Endodermal cell (in vitro differentiated cells): ENCODE measurements around the gene SORCS2. TPM values are rescaled to one million over a fixed set of nuclear protein-coding genes. Genes with fewer than 3 reads are reported as not detected.

Source experiments
- DNase-seq: peaks from one replicate; pipeline ENCODE4 v3.0.0-alpha.2; 2017
- H3K27ac ChIP-seq: 2 replicates; pipeline ENCODE4 v1.5.1; 2013; ENCODE audit warnings: mild to moderate bottlenecking, low read depth, low read length, moderate library complexity
- H3K27me3 ChIP-seq: 2 replicates; pipeline ENCODE4 v1.6.1; 2013; ENCODE audit warnings: mild to moderate bottlenecking, low read length, moderate library complexity; ENCODE audit not compliant: insufficient read depth, control insufficient read depth, poor library complexity, severe bottlenecking
- H3K36me3 ChIP-seq: 2 replicates; pipeline ENCODE4 v1.7.0; 2013; ENCODE audit warnings: mild to moderate bottlenecking, low read length, moderate library complexity; ENCODE audit not compliant: control insufficient read depth, insufficient read depth
- H3K4me1 ChIP-seq: one replicate; pipeline ENCODE4 v1.7.0; 2013; ENCODE audit warnings: low read length; ENCODE audit not compliant: control insufficient read depth, insufficient read depth
- H3K4me3 ChIP-seq: 2 replicates; pipeline ENCODE4 v1.5.1; 2013; ENCODE audit warnings: mild to moderate bottlenecking, low read length, moderate library complexity
- H3K9ac ChIP-seq: 2 replicates; pipeline ENCODE4 v1.6.1; 2013; ENCODE audit warnings: mild to moderate bottlenecking, low read length, moderate library complexity; ENCODE audit not compliant: poor library complexity, severe bottlenecking; ENCODE audit errors: extremely low read depth
- H3K9me3 ChIP-seq: 2 replicates; pipeline ENCODE4 v1.6.1; 2013; ENCODE audit warnings: mild to moderate bottlenecking, low read length, moderate library complexity; ENCODE audit not compliant: control insufficient read depth
- H3K27ac Mint-ChIP-seq: 2 replicates; pipeline ENCODE4 v1.8.0; 2020; ENCODE audit warnings: mixed read lengths
- H3K27me3 Mint-ChIP-seq: 2 replicates; pipeline ENCODE4 v1.8.0; 2021; ENCODE audit warnings: mild to moderate bottlenecking, mixed read lengths; ENCODE audit not compliant: insufficient read depth
- H3K36me3 Mint-ChIP-seq: 2 replicates; pipeline ENCODE4 v1.8.0; 2020; ENCODE audit warnings: low read depth, mixed read lengths
- H3K4me1 Mint-ChIP-seq: 2 replicates; pipeline ENCODE4 v1.8.0; 2020; ENCODE audit warnings: mixed read lengths
- H3K4me3 Mint-ChIP-seq: 2 replicates; pipeline ENCODE4 v1.8.0; 2020; ENCODE audit warnings: mild to moderate bottlenecking, moderate library complexity, mixed read lengths
- H3K9me3 Mint-ChIP-seq: 2 replicates; pipeline ENCODE4 v1.8.0; 2020; ENCODE audit warnings: mild to moderate bottlenecking, mixed read lengths
- WGBS, 2 experiments: methylation state at CpG; one replicate each; pipeline versions ENCODE4 v1.1.5 to v1.1.7; 2013; ENCODE audit warnings: missing lambda C conversion rate in 2 of 2, mixed read lengths in 1 of 2; ENCODE audit not compliant: insufficient coverage in 1 of 2, insufficient read length in 1 of 2; 5-methylcytosine and 5-hydroxymethylcytosine counted together
- total RNA-seq, 2 donors: library from RNA; stranded (reverse); fragmentation: NEBNext Ultra II Directional in 1 of 2; extraction: Animal tissue kit (Norgen Biotek cat#: 25700) in 1 of 2; gene quantifications; 2 replicates in 1 of 2; 3 replicates in 1 of 2; pipeline ENCODE4 v1.2.1, GENCODE V29; 2021
- TF ChIP-seq, protein P1 (sequence below): fragments of 200-600 bp; sonication (generic); conservative IDR thresholded peaks from 2 replicates; pipeline ENCODE4 v1.5.0; 2021; ENCODE audit warnings: antibody characterized with exemption, mild to moderate bottlenecking

The SORCS2 gene
- total RNA-seq, 2 donors from 2014 or later, result 1.4 to 1.9 TPM

DNA sequence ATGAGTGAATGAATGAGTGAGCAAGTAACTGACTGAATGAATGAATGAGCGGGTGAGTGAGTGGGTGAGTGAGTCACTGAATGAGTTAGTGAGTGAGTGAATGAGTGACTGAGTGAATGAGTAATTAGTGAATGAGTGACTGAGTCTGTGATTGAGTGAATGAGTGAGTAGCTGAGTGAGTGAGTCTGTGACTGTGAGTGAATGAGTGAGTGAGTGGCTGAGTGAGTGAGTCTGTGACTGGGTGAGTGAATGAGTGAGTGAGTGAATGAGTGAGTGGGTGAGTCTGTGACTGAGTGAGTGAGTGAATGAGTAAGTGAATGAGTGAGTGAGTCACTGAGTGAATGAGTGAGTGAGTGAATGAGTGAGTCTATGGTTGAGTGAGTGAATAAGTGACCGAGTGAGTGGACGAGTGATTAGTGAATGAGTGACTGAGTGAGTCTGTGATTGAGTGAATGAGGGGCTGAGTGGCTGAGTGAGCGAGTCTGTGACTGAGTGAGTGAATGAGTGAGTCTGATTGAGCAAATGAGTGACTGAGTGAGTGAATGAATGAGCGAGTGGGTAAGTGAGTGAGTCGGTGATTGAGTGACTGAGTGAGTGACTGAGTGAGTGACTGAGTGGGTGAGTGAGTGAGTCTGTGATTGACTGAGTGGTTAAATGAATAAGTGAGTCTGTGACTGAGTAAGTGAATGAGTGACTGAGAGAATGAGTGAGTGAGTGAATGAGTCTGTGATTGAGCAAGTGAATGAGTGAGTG, 465.4 kb downstream of the SORCS2 start:
- H3K4me3 Mint-ChIP-seq, result no peak overlapping the region
- no peak overlapping the region for H3K9ac ChIP-seq
- DNase-seq, result no peak
- no peak overlapping the region for H3K27ac Mint-ChIP-seq
- H3K36me3 ChIP-seq, result no peaks in the 10 kb centered on the region
- H3K27ac ChIP-seq, result peak overlapping the region; percentile 54
- WGBS, 2 experiments, result 93 to 97% methylated on average over 6 of the region's 6 CpGs
- no peaks in the 10 kb centered on the region for H3K36me3 Mint-ChIP-seq
- H3K9me3 Mint-ChIP-seq, result no peaks in the 10 kb centered on the region
- H3K27me3 Mint-ChIP-seq, result no peaks in the 10 kb centered on the region
- TF ChIP-seq, protein P1, sequence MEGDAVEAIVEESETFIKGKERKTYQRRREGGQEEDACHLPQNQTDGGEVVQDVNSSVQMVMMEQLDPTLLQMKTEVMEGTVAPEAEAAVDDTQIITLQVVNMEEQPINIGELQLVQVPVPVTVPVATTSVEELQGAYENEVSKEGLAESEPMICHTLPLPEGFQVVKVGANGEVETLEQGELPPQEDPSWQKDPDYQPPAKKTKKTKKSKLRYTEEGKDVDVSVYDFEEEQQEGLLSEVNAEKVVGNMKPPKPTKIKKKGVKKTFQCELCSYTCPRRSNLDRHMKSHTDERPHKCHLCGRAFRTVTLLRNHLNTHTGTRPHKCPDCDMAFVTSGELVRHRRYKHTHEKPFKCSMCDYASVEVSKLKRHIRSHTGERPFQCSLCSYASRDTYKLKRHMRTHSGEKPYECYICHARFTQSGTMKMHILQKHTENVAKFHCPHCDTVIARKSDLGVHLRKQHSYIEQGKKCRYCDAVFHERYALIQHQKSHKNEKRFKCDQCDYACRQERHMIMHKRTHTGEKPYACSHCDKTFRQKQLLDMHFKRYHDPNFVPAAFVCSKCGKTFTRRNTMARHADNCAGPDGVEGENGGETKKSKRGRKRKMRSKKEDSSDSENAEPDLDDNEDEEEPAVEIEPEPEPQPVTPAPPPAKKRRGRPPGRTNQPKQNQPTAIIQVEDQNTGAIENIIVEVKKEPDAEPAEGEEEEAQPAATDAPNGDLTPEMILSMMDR, result no peak
- H3K9me3 ChIP-seq, result no peaks in the 10 kb centered on the region
- H3K4me1 Mint-ChIP-seq, result peaks cover 4% of the 10 kb centered on the region
- no peaks in the 10 kb centered on the region for H3K27me3 ChIP-seq
- H3K4me3 ChIP-seq, result no peak overlapping the region
- no peaks in the 10 kb centered on the region for H3K4me1 ChIP-seq

DNA sequence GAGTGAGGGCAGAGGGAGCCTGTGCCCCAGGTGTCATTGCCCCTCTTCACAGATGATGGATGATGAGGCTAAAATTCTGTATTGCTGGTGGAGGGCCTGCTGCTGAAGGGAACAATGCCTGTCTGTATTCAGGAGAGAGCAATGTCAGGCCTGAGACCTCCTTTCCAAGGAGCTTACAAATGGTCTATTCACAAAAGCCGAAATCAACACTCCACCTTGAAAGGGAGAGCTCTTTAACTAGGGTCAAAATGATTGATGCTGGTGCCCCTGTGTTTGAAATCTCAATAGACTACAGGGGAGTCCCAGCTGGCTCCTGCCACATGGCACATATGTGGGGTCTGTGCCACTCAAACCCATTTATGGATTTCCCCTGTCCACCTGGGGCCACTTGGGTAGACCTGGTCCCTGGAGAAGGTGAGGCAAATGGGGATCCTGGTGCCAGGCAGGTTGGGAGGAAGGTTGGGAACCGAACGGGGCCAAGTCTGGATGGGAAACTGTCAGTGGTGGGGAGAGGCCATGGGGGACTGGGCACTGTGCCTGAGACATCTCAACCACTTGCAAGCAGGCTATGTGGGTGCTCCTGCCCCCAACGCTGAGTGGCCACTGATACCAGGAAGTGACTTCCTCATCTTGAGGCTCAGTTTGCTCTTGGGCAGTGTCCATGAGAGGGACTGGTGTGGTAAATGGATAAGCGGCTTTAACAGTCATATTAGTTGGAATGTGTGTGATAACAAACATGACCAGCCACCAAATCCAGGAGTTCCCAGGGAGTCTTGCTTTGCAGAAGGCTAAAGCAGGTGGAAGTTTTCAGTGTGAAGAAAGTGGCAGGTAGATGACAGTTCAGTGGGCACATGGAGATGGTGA, 466.2 kb downstream of the SORCS2 start:
- Histone ChIP-seq H3K27ac (peak overlapping the region; percentile 54), H3K9me3 (no peaks in the 10 kb centered on the region), H3K27me3 (no peaks in the 10 kb centered on the region), H3K9ac (no peak overlapping the region), H3K4me1 (no peaks in the 10 kb centered on the region), H3K36me3 (no peaks in the 10 kb centered on the region), H3K4me3 (no peak overlapping the region)
- H3K27me3 Mint-ChIP-seq, result no peaks in the 10 kb centered on the region
- TF ChIP-seq, protein P1, result no peak
- no peaks in the 10 kb centered on the region for H3K9me3 Mint-ChIP-seq
- DNase-seq, result no peak
- H3K4me3 Mint-ChIP-seq, result no peak overlapping the region
- peaks cover 4% of the 10 kb centered on the region for H3K4me1 Mint-ChIP-seq
- no peaks in the 10 kb centered on the region for H3K36me3 Mint-ChIP-seq
- no peak overlapping the region for H3K27ac Mint-ChIP-seq
- WGBS, 2 experiments, result 88 to 97% methylated on average over 5 of the region's 5 CpGs

DNA sequence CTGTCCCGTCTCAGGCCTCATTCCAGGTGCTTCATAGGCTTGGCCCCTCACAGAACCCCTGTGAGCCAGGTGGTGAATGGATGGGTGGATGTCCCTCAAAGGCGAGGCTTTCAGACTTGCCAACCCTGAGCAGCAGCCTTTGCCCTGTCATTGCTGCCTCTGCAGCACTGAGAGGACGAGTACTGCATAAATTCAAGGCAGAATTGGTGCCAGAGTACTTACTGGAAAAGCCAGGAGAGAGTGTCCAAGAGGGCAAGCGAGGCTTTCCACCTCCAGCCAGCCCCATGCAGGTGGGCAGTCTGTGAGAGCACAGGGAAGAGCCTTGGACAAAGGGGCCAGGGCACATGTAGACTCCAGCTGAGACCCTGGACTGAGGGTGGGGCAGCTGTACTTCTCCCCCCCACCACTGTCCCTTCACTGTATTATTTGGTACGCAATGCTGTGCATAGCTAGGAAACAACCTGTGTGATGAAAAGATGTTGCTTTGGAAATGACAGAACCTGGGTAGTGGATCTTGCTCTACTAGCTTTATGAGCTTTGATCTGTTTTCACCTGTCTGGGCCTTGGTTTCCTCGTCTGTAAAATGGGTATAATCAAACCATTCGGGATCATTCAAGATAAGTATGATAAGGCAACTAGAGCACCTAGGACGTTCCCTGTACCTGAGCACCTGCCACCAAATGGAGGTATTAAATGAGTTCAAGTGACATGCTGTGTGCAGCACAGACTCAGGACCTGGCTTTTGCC, 467.3 kb downstream of the SORCS2 start:
- Mint-ChIP-seq H3K9me3 (no peaks in the 10 kb centered on the region), H3K27ac (no peak overlapping the region), H3K36me3 (no peaks in the 10 kb centered on the region), H3K4me3 (no peak overlapping the region), H3K4me1 (peaks cover 4% of the 10 kb centered on the region), H3K27me3 (no peaks in the 10 kb centered on the region)
- no peaks in the 10 kb centered on the region for H3K36me3 ChIP-seq
- no peak overlapping the region for H3K9ac ChIP-seq
- no peak overlapping the region for H3K27ac ChIP-seq
- H3K9me3 ChIP-seq, result no peaks in the 10 kb centered on the region
- 90 to 95% methylated on average over 5 to 8 of the region's 8 CpGs for WGBS, 2 experiments
- TF ChIP-seq, protein P1, result no peak
- no peaks in the 10 kb centered on the region for H3K4me1 ChIP-seq
- H3K27me3 ChIP-seq, result no peaks in the 10 kb centered on the region
- H3K4me3 ChIP-seq, result no peak overlapping the region
- DNase-seq, result no peak
